ENCODE data around the gene PIGZ.

- no peak for TF ChIP-seq POLR2A (IDR thresholded peaks at IDR 0.05)
- TF ChIP-seq, protein P1, sequence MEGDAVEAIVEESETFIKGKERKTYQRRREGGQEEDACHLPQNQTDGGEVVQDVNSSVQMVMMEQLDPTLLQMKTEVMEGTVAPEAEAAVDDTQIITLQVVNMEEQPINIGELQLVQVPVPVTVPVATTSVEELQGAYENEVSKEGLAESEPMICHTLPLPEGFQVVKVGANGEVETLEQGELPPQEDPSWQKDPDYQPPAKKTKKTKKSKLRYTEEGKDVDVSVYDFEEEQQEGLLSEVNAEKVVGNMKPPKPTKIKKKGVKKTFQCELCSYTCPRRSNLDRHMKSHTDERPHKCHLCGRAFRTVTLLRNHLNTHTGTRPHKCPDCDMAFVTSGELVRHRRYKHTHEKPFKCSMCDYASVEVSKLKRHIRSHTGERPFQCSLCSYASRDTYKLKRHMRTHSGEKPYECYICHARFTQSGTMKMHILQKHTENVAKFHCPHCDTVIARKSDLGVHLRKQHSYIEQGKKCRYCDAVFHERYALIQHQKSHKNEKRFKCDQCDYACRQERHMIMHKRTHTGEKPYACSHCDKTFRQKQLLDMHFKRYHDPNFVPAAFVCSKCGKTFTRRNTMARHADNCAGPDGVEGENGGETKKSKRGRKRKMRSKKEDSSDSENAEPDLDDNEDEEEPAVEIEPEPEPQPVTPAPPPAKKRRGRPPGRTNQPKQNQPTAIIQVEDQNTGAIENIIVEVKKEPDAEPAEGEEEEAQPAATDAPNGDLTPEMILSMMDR (IDR thresholded peaks at IDR 0.05), result no peak
- TF ChIP-seq POLR2AphosphoS5 (IDR thresholded peaks at IDR 0.05), result no peak
Measured at GRCh38 chr3:196987022-196987421, 18.4 kb upstream of the PIGZ start.
